ENCODE measurements around the gene PCDHGB1.

PCDHGB1 gene

DNA sequence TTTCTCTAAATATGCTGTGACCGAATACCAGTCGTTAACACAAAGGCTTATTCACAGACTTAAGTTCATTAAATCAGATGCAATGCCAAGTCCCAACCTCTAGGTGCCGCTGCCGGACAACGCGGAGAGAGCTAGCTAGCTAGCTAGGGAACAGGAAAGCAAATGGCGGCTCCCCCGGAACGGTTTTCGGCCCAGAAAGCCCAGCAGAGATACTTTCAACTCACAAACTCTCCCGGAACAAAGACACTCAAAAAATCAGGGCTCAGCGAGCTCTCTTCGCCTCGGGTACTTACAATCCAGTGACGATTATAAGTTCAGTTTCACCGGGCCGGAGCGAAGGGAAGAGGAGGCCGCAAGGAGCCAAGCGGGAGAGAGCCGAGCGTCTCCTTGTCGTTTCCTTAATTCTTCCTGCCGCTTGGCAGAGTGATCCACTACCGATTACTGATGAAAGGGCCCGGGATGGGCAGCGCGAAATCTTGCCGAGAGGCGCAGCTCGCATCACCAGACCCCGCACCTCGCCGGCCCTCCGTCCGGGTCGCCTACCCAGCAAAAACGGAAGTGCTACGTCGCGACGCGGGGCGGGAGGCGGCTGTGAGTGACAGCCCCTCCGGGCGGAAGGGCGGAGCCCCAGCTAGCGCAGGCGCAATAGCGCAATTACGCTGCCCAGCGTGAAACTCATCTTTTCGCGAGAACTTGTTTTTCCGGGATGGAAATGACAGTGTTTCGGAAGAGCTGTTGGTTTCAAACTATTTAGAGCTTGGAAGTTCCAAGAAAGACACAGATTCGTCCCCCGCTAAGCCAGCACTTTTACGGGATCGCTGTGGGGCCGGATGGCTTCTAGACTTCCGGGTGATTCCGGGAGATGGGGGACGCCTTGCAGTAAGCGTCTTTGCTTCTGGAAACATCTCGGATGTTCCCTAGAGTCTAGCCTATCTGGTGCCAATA lies 29.4 kb upstream of the PCDHGB1 start, which contains the start of gene TAF7 (continued):
- TF ChIP-seq, protein P1, sequence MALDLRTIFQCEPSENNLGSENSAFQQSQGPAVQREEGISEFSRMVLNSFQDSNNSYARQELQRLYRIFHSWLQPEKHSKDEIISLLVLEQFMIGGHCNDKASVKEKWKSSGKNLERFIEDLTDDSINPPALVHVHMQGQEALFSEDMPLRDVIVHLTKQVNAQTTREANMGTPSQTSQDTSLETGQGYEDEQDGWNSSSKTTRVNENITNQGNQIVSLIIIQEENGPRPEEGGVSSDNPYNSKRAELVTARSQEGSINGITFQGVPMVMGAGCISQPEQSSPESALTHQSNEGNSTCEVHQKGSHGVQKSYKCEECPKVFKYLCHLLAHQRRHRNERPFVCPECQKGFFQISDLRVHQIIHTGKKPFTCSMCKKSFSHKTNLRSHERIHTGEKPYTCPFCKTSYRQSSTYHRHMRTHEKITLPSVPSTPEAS (tag by site-specific recombination; IDR thresholded peaks at IDR 0.05), result no peak
- TF ChIP-seq ZNF580 (tag by site-specific recombination; IDR thresholded peaks at IDR 0.05) (peak; percentile 94), ZXDB (tag by site-specific recombination; IDR thresholded peaks at IDR 0.05) (peak; percentile 75), ZNF658 (tag by site-specific recombination; IDR thresholded peaks at IDR 0.05) (no peak), ZNF202 (tag by site-specific recombination; IDR thresholded peaks at IDR 0.05; ENCODE audit: borderline replicate concordance) (no peak), ZNF660 (tag by site-specific recombination; IDR thresholded peaks at IDR 0.05) (peak; percentile 87), ZNF19 (tag by site-specific recombination; IDR thresholded peaks at IDR 0.05; ENCODE audit: low read depth) (no peak), ZBTB1 (tag by site-specific recombination; IDR thresholded peaks at IDR 0.05) (no peak; the same call in 1 of the 2 replicates), ZFP37 (tag by site-specific recombination; IDR thresholded peaks at IDR 0.05) (peak; percentile 89), KLF17 (tag by site-specific recombination; IDR thresholded peaks at IDR 0.05) (peak; percentile 15; the same call in 1 of the 2 replicates), PATZ1 (tag by site-specific recombination; IDR thresholded peaks at IDR 0.05) (0 out of 2 replicates have a peak, but pooled peaks have one; percentile 7), ZNF175 (tag by site-specific recombination; IDR thresholded peaks at IDR 0.05) (no peak), ZNF354C (tag by site-specific recombination; IDR thresholded peaks at IDR 0.05; ENCODE audit: borderline replicate concordance, low read depth) (no peak), ZNF664 (tag by site-specific recombination; IDR thresholded peaks at IDR 0.05) (no peak), ZNF155 (tag by site-specific recombination; IDR thresholded peaks at IDR 0.05) (no peak), ZNF26 (tag by site-specific recombination; IDR thresholded peaks at IDR 0.05) (no peak), ZNF626 (tag by site-specific recombination; IDR thresholded peaks at IDR 0.05) (no peak; the same call in 1 of the 2 replicates), ZNF350 (tag by site-specific recombination; IDR thresholded peaks at IDR 0.05) (no peak), SCRT2 (tag by site-specific recombination; IDR thresholded peaks at IDR 0.05) (no peak), ZNF510 (tag by site-specific recombination; IDR thresholded peaks at IDR 0.05; ENCODE audit: insufficient replicate concordance) (peak; percentile 3), ZNF513 (tag by site-specific recombination; IDR thresholded peaks at IDR 0.05) (no peak), ZNF391 (tag by site-specific recombination; IDR thresholded peaks at IDR 0.05; ENCODE audit: borderline replicate concordance, low read depth) (no peak), REPIN1 (tag by site-specific recombination; IDR thresholded peaks at IDR 0.05; ENCODE audit: low read depth) (peak; percentile 18; the same call in 1 of the 2 replicates), ZNF18 (tag by site-specific recombination; IDR thresholded peaks at IDR 0.05) (no peak), ZNF132 (tag by site-specific recombination; IDR thresholded peaks at IDR 0.05; ENCODE audit: borderline replicate concordance) (no peak), ZNF404 (tag by site-specific recombination; IDR thresholded peaks at IDR 0.05) (no peak)
- TF ChIP-seq, protein P2, sequence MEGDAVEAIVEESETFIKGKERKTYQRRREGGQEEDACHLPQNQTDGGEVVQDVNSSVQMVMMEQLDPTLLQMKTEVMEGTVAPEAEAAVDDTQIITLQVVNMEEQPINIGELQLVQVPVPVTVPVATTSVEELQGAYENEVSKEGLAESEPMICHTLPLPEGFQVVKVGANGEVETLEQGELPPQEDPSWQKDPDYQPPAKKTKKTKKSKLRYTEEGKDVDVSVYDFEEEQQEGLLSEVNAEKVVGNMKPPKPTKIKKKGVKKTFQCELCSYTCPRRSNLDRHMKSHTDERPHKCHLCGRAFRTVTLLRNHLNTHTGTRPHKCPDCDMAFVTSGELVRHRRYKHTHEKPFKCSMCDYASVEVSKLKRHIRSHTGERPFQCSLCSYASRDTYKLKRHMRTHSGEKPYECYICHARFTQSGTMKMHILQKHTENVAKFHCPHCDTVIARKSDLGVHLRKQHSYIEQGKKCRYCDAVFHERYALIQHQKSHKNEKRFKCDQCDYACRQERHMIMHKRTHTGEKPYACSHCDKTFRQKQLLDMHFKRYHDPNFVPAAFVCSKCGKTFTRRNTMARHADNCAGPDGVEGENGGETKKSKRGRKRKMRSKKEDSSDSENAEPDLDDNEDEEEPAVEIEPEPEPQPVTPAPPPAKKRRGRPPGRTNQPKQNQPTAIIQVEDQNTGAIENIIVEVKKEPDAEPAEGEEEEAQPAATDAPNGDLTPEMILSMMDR (tag by site-specific recombination; IDR thresholded peaks at IDR 0.05), result peak; percentile 77
